Neural cell (in vitro differentiated cells): ENCODE results near the gene C20orf144.

Experiments
- SMC3 ChIP-seq: fragments of 450-650 bp; conservative IDR thresholded peaks from 2 replicates; pipeline ENCODE4 v1.6.1; 2014; ENCODE audit warnings: antibody characterized with exemption, mild to moderate bottlenecking, moderate library complexity; ENCODE audit not compliant: poor library complexity
- TF ChIP-seq, protein P1 (sequence below): IDR thresholded peaks from 2 replicates; pipeline ENCODE4 v1.6.1; 2012; ENCODE audit warnings: borderline replicate concordance
- TF ChIP-seq, protein P2 (sequence below): fragments of 450-650 bp; IDR thresholded peaks from 2 replicates; pipeline ENCODE4 v1.5.1; 2014; ENCODE audit warnings: antibody characterized with exemption, mild to moderate bottlenecking, moderate library complexity; ENCODE audit not compliant: poor library complexity, severe bottlenecking

DNA sequence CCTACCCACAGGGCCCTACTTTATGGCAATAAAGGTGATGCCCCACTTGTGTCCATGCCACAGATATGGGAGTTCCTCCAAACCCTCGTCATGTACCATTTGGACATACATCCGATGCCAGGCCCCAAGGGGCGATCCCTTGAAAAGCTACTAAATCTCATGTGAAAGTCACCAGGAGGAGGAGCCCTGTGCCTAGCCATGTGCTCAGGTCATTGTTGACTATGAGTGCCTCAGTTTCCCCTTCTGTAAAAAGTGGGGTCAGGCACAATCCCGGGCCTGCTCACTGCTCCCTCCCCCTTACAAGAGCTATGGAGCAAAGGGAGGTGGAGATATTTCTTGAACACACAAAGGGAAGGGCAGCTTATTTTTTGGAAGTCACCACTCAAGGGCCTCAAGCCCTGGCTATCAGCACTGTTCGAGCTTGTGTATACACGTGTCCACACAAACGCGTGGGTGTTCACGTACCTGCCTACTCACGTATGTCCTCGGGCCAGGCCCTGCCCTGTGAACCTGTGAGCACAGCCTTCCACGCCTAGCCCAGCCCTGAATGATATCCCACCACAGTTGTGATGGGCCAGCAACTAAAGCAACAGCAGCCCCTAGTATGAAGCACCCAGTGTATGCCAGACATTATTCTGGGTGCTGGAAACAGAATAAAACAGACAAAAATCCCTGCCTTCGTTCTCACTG is 6.5 kb downstream of the C20orf144 start:
- TF ChIP-seq, protein P1, sequence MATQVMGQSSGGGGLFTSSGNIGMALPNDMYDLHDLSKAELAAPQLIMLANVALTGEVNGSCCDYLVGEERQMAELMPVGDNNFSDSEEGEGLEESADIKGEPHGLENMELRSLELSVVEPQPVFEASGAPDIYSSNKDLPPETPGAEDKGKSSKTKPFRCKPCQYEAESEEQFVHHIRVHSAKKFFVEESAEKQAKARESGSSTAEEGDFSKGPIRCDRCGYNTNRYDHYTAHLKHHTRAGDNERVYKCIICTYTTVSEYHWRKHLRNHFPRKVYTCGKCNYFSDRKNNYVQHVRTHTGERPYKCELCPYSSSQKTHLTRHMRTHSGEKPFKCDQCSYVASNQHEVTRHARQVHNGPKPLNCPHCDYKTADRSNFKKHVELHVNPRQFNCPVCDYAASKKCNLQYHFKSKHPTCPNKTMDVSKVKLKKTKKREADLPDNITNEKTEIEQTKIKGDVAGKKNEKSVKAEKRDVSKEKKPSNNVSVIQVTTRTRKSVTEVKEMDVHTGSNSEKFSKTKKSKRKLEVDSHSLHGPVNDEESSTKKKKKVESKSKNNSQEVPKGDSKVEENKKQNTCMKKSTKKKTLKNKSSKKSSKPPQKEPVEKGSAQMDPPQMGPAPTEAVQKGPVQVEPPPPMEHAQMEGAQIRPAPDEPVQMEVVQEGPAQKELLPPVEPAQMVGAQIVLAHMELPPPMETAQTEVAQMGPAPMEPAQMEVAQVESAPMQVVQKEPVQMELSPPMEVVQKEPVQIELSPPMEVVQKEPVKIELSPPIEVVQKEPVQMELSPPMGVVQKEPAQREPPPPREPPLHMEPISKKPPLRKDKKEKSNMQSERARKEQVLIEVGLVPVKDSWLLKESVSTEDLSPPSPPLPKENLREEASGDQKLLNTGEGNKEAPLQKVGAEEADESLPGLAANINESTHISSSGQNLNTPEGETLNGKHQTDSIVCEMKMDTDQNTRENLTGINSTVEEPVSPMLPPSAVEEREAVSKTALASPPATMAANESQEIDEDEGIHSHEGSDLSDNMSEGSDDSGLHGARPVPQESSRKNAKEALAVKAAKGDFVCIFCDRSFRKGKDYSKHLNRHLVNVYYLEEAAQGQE: no peak
- no peak for TF ChIP-seq SMC3
- TF ChIP-seq, protein P2, sequence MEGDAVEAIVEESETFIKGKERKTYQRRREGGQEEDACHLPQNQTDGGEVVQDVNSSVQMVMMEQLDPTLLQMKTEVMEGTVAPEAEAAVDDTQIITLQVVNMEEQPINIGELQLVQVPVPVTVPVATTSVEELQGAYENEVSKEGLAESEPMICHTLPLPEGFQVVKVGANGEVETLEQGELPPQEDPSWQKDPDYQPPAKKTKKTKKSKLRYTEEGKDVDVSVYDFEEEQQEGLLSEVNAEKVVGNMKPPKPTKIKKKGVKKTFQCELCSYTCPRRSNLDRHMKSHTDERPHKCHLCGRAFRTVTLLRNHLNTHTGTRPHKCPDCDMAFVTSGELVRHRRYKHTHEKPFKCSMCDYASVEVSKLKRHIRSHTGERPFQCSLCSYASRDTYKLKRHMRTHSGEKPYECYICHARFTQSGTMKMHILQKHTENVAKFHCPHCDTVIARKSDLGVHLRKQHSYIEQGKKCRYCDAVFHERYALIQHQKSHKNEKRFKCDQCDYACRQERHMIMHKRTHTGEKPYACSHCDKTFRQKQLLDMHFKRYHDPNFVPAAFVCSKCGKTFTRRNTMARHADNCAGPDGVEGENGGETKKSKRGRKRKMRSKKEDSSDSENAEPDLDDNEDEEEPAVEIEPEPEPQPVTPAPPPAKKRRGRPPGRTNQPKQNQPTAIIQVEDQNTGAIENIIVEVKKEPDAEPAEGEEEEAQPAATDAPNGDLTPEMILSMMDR: no peak
